AG09309 (cell line): ENCODE measurements around the gene RCAN1.

ENCODE experiments used
- DNase-seq: peaks from one replicate; pipeline ENCODE4 v3.0.0-alpha.2; 2010; ENCODE audit warnings: low read depth
- H3K4me3 ChIP-seq: 2 replicates; pipeline ENCODE4 v1.5.1; 2011; ENCODE audit warnings: mild to moderate bottlenecking, low read depth, low read length, moderate library complexity; ENCODE audit not compliant: control insufficient read depth
- CTCF ChIP-seq: IDR thresholded peaks from 2 replicates; pipeline ENCODE4 v1.5.1; 2011; ENCODE audit warnings: mild to moderate bottlenecking, low read depth, low read length, inconsistent platforms; ENCODE audit not compliant: insufficient read depth, control insufficient read depth; ENCODE audit errors: missing control alignments

Gene RCAN1

GRCh38 chr21:34625030-34625593 is 10.2 kb upstream of the RCAN1 start:
- no peak for TF ChIP-seq CTCF
- no peak for DNase-seq
- H3K4me3 ChIP-seq = no peak overlapping the region

GRCh38 chr21:34623516-34623915 is 8.6 kb upstream of the RCAN1 start:
- H3K4me3 ChIP-seq = no peak overlapping the region
- no peak for DNase-seq
- TF ChIP-seq CTCF = no peak

- no peak for TF ChIP-seq CTCF
- DNase-seq = no peak
- no peak overlapping the region for H3K4me3 ChIP-seq
Observed at GRCh38 chr21:34621434-34622350, 6.8 kb upstream of the RCAN1 start.

GRCh38 chr21:34619841-34620665 is 5.1 kb upstream of the RCAN1 start:
- TF ChIP-seq CTCF = no peak
- no peak overlapping the region for H3K4me3 ChIP-seq
- no peak for DNase-seq

- DNase-seq = no peak
- no peak for TF ChIP-seq CTCF
- no peak overlapping the region for H3K4me3 ChIP-seq
Observed at GRCh38 chr21:34618941-34619340, 4.0 kb upstream of the RCAN1 start.

GRCh38 chr21:34617753-34618339 is 2.9 kb upstream of the RCAN1 start:
- H3K4me3 ChIP-seq = no peak overlapping the region
- DNase-seq = no peak
- no peak for TF ChIP-seq CTCF
